ENCODE results near the gene UPK1A. TPM values are rescaled to one million over a fixed set of nuclear protein-coding genes. Genes with fewer than 3 reads are reported as not detected.
"Not testable (repeated sequence)": the region's sequence is repeated elsewhere in the genome, so short reads cannot be mapped to it uniquely, and the experiment has no call there.

Gene UPK1A
- total RNA-seq, 1 experiment from 2014 or later: 0.69 TPM

DNA sequence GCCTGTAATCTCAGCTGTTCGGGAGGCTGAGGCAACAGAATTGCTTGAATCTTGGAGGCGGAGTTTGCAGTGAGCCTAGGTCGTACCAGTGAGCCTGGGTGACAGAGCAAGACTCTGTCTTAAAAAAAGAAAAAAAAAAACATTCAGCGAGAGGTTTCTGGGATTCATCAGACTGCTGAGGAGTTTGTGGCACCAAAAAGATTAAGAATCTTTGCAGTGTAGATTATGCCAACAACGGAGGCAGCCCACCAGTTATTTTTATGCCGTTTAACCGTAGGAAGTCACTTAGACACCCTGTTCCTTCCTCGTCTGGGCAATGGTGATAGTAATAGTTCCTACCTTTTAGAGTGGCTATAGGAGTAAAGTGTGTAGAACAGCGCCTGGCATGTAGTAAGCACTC is 15.7 kb upstream of the UPK1A start:
- peaks cover 6 to 19% of the 10 kb centered on the region in 2 experiments; a peak in 3 of 4 replicates for H3K4me1 ChIP-seq (ENCODE audit: control insufficient read depth in 1 of 2, insufficient read depth in 2 of 2, low read length in 2 of 2)
- no peak overlapping the region for H3K4me2 ChIP-seq (ENCODE audit: low read length)
- CTCF ChIA-PET: no interaction called here
- no peak for TF ChIP-seq ELF1 (IDR thresholded peaks at IDR 0.05; ENCODE audit: borderline replicate concordance, low read depth)
- TF ChIP-seq, protein P1, sequence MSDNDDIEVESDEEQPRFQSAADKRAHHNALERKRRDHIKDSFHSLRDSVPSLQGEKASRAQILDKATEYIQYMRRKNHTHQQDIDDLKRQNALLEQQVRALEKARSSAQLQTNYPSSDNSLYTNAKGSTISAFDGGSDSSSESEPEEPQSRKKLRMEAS (IDR thresholded peaks at IDR 0.05): no peak
- no peak for TF ChIP-seq TCF7L2 (IDR thresholded peaks at IDR 0.05; ENCODE audit: borderline replicate concordance, extremely low read depth, insufficient read depth, insufficient read length)
- TF ChIP-seq RAD21 (IDR thresholded peaks at IDR 0.05; ENCODE audit: low read depth): no peak
- TF ChIP-seq YY1 (IDR thresholded peaks at IDR 0.05; ENCODE audit: extremely low read depth, insufficient replicate concordance, low read depth, low read length): no peak
- TF ChIP-seq POLR2A (IDR thresholded peaks at IDR 0.05; ENCODE audit: borderline replicate concordance, extremely low read depth, insufficient read depth, insufficient read length): no peak
- TF ChIP-seq POLR2AphosphoS5 (IDR thresholded peaks at IDR 0.05; ENCODE audit: low read depth, low read length): no peak
- TF ChIP-seq SRF (IDR thresholded peaks at IDR 0.05; ENCODE audit: low read depth): no peak
- no peak for TF ChIP-seq CBX3 (IDR thresholded peaks at IDR 0.05; ENCODE audit: low read depth)
- TF ChIP-seq EGR1 (IDR thresholded peaks at IDR 0.05; ENCODE audit: low read depth): no peak
- TF ChIP-seq ZNF274 (IDR thresholded peaks at IDR 0.05; ENCODE audit: low read depth, low read length): no peak
- no peaks in the 10 kb centered on the region for H4K20me1 ChIP-seq (ENCODE audit: insufficient read depth)
- POLR2A ChIA-PET: no interaction called here
- H3K9me2 ChIP-seq (ENCODE audit: insufficient read depth): no peaks in the 10 kb centered on the region
- no peak for DNase-seq (ENCODE audit: low read depth, low spot score)
- RAD21 ChIA-PET (ENCODE audit: low non-redundant PET in 1 of 2, low total read pairs in 2 of 2, uncharacterized antibody in 2 of 2, unreplicated experiment in 2 of 2): no interaction called here
- H3K27me3 ChIP-seq (ENCODE audit: insufficient read depth, low read length): no peaks in the 10 kb centered on the region
- H3K27ac ChIP-seq (ENCODE audit: low read depth, low read length): no peak overlapping the region
- H3K9me3 ChIP-seq (ENCODE audit: control insufficient read depth in 1 of 2, insufficient read depth in 1 of 2, low read depth in 1 of 2, low read length in 2 of 2): no peaks in the 10 kb centered on the region
- ATAC-seq: no peak
- peaks cover 46% of the 10 kb centered on the region for H3K79me2 ChIP-seq (ENCODE audit: insufficient read depth, low read length)
- H3K9ac ChIP-seq (ENCODE audit: low read length): no peak overlapping the region
- H3K36me3 ChIP-seq (ENCODE audit: control insufficient read depth in 1 of 2, insufficient read depth in 2 of 2, low read length in 2 of 2): peaks cover 9 to 14% of the 10 kb centered on the region in 2 experiments; a peak in 3 of 4 replicates
- intact Hi-C loops (cut with micrococcal nuclease): no loop called here
- no peak overlapping the region for H2AFZ ChIP-seq (ENCODE audit: low read depth, low read length, poor library complexity, severe bottlenecking)
- BruUV-seq (replicated peaks): no TSS peak
- no peak overlapping the region for H3K4me3 ChIP-seq (replicated peaks in 1 of 2; ENCODE audit: low read depth in 1 of 2, low read length in 2 of 2)

DNA sequence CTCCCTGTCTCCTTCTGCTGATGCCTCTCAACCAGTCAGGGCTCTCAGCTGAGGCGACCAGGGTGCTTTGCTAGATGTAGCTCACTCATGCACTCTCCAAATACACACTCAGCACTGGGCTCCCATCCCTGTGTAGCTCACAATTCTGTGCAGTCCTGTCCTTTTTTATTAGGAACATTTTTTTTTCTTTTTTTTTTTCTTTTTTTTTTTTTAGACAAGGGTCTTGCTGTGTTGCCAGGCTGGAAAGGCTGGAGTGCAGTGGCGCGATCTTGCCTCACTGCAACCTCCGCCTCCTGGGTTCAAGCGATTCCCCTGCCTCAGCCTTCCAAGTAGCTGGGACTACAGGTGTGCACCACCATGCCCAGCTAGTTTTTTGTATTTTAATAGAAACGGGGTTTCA is 11.5 kb upstream of the UPK1A start:
- peaks cover 36% of the 10 kb centered on the region for H3K79me2 ChIP-seq (ENCODE audit: insufficient read depth, low read length)
- ChIA-PET POLR2A (interaction anchor here (1.2 to 1.4 kb wide), 2 partner anchors 11 to 19 kb away, joined by 3 read pairs; no protein-coding TSS in a partner anchor), CTCF (interaction anchor here (0.7 kb wide), 1 partner anchor 10 kb away, joined by 3 read pairs; no protein-coding TSS in a partner anchor)
- BruUV-seq (replicated peaks); H3K4me1 ChIP-seq (ENCODE audit: control insufficient read depth in 1 of 2, insufficient read depth in 2 of 2, low read length in 2 of 2); RAD21 ChIA-PET (ENCODE audit: low non-redundant PET in 1 of 2, low total read pairs in 2 of 2, uncharacterized antibody in 2 of 2, unreplicated experiment in 2 of 2); H3K4me2 ChIP-seq (ENCODE audit: low read length); H3K4me3 ChIP-seq (replicated peaks in 1 of 2; ENCODE audit: low read depth in 1 of 2, low read length in 2 of 2); H3K9ac ChIP-seq (ENCODE audit: low read length); DNase-seq (ENCODE audit: low read depth, low spot score); ATAC-seq; H2AFZ ChIP-seq (ENCODE audit: low read depth, low read length, poor library complexity, severe bottlenecking); H3K27me3 ChIP-seq (ENCODE audit: insufficient read depth, low read length); H3K9me2 ChIP-seq (ENCODE audit: insufficient read depth); H3K27ac ChIP-seq (ENCODE audit: low read depth, low read length); H3K9me3 ChIP-seq (ENCODE audit: control insufficient read depth in 1 of 2, insufficient read depth in 1 of 2, low read depth in 1 of 2, low read length in 2 of 2); intact Hi-C loops (cut with micrococcal nuclease); H4K20me1 ChIP-seq (ENCODE audit: insufficient read depth): not testable (repeated sequence)
- H3K36me3 ChIP-seq (ENCODE audit: control insufficient read depth in 1 of 2, insufficient read depth in 2 of 2, low read length in 2 of 2): peaks cover 26 to 30% of the 10 kb centered on the region in 2 experiments

Measured in HCT116 (cell line).